Fibroblast of skin of right biceps (primary cell): ENCODE measurements around the gene RBFOX2.
A peak's percentile ranks its signal among the peaks of the same experiment; 100 is the strongest.
"Not testable (repeated sequence)": the region's sequence is repeated elsewhere in the genome, so short reads cannot be mapped to it uniquely, and the experiment has no call there.

Source experiments
- DNase-seq: peaks from one replicate; pipeline ENCODE4 v3.0.0-alpha.2; 2013

RBFOX2 gene

GRCh38 chr22:35761037-35761436 is 267.6 kb downstream of the RBFOX2 start:
- DNase-seq = no peak

GRCh38 chr22:35758394-35758793 is 270.2 kb downstream of the RBFOX2 start:
- DNase-seq = no peak

GRCh38 chr22:35756722-35757121 is 271.9 kb downstream of the RBFOX2 start:
- no peak for DNase-seq

- no peak for DNase-seq
Observed at GRCh38 chr22:35754761-35755160, 273.9 kb downstream of the RBFOX2 start.

GRCh38 chr22:35752863-35753189 is 275.8 kb downstream of the RBFOX2 start:
- DNase-seq = no peak

GRCh38 chr22:35752006-35752862 is 276.4 kb downstream of the RBFOX2 start:
- no peak for DNase-seq

GRCh38 chr22:35749808-35750207 is 278.8 kb downstream of the RBFOX2 start:
- peak; percentile 61 for DNase-seq

GRCh38 chr22:35746946-35747703 is 281.5 kb downstream of the RBFOX2 start:
- DNase-seq = peak; percentile 14

- DNase-seq = no peak
Observed at GRCh38 chr22:35746248-35746647, 282.4 kb downstream of the RBFOX2 start.

GRCh38 chr22:35743326-35743860 is 285.2 kb downstream of the RBFOX2 start:
- DNase-seq = peak; percentile 47

GRCh38 chr22:35742342-35743100 is 286.1 kb downstream of the RBFOX2 start:
- peak; percentile 84 for DNase-seq

- no peak for DNase-seq
Observed at GRCh38 chr22:35740616-35741015, 288.0 kb downstream of the RBFOX2 start.

- DNase-seq = no peak
Observed at GRCh38 chr22:35739931-35740380, 288.7 kb downstream of the RBFOX2 start.

GRCh38 chr22:35739076-35739930 is 289.3 kb downstream of the RBFOX2 start:
- DNase-seq = no peak

- DNase-seq = not testable (repeated sequence)
Observed at GRCh38 chr22:35737886-35738285, 290.7 kb downstream of the RBFOX2 start.

GRCh38 chr22:35736701-35737100 is 291.9 kb downstream of the RBFOX2 start:
- no peak for DNase-seq

- no peak for DNase-seq
Observed at GRCh38 chr22:35736166-35736565, 292.5 kb downstream of the RBFOX2 start.

- DNase-seq = no peak
Observed at GRCh38 chr22:35735542-35735941, 293.1 kb downstream of the RBFOX2 start.

- DNase-seq = no peak
Observed at GRCh38 chr22:35734517-35734827, 294.2 kb downstream of the RBFOX2 start.

GRCh38 chr22:35733791-35734516 is 294.7 kb downstream of the RBFOX2 start:
- DNase-seq = no peak

- DNase-seq = no peak
Observed at GRCh38 chr22:35733036-35733435, 295.6 kb downstream of the RBFOX2 start.

- no peak for DNase-seq
Observed at GRCh38 chr22:35732116-35732515, 296.5 kb downstream of the RBFOX2 start.
